ENCODE measurements around the gene ERG. TPM values are rescaled to one million over a fixed set of nuclear protein-coding genes. Genes with fewer than 3 reads are reported as not detected.

ERG gene
- total and polyA plus RNA-seq, 4 donors: 8.6 to 30.3 (median 21.0) TPM

GRCh38 chr21:38359835-38360234 lies 138.4 kb downstream of the ERG start:
- Histone ChIP-seq H3K9me3 (ENCODE audit: control insufficient read depth in 4 of 4, insufficient read depth in 3 of 4, low read length in 3 of 4) (peaks cover 0 to 2% (median 0%) of the 10 kb centered on the region in 4 donors), H3K4me3 (no peak overlapping the region), H3K9ac (ENCODE audit: insufficient read depth in 1 of 2, low read length in 2 of 2) (no peak overlapping the region), H3K4me1 (ENCODE audit: control insufficient read depth in 5 of 5, insufficient read depth in 5 of 5, low read length in 5 of 5) (peaks cover 0 to 5% (median 0%) of the 10 kb centered on the region in 5 donors), H3K36me3 (ENCODE audit: control insufficient read depth in 4 of 4, insufficient read depth in 4 of 4, low read length in 4 of 4) (no peaks in the 10 kb centered on the region), H3K27me3 (ENCODE audit: control insufficient read depth in 3 of 3, insufficient read depth in 3 of 3, low read length in 2 of 3) (no peaks in the 10 kb centered on the region), H3K27ac (ENCODE audit: low read depth in 1 of 2, low read length in 1 of 2) (no peak overlapping the region)
- no peak for TF ChIP-seq CTCF (IDR thresholded peaks at IDR 0.05; ENCODE audit: control extremely low read depth, extremely low read depth)
- ATAC-seq (ENCODE audit: insufficient read depth, low FRiP score) (no peak), DNase-seq (no peak)
- WGBS, 2 donors: 92% methylated on average over 7 of the region's 7 CpGs

GRCh38 chr21:38359090-38359489 lies 139.2 kb downstream of the ERG start:
- ATAC-seq (ENCODE audit: insufficient read depth, low FRiP score) (no peak), DNase-seq (no peak)
- H3K4me1 ChIP-seq (ENCODE audit: control insufficient read depth in 5 of 5, insufficient read depth in 5 of 5, low read length in 5 of 5): peaks cover 0 to 5% (median 0%) of the 10 kb centered on the region in 5 donors
- no peaks in the 10 kb centered on the region for H3K36me3 ChIP-seq (ENCODE audit: control insufficient read depth in 4 of 4, insufficient read depth in 4 of 4, low read length in 4 of 4)
- no peak overlapping the region for H3K27ac ChIP-seq (ENCODE audit: low read depth in 1 of 2, low read length in 1 of 2)
- 94% methylated on average over 5 of the region's 5 CpGs for WGBS, 2 donors
- no peaks in the 10 kb centered on the region for H3K27me3 ChIP-seq (ENCODE audit: control insufficient read depth in 3 of 3, insufficient read depth in 3 of 3, low read length in 2 of 3)
- no peak overlapping the region for H3K9ac ChIP-seq (ENCODE audit: insufficient read depth in 1 of 2, low read length in 2 of 2)
- peaks cover 0 to 2% (median 0%) of the 10 kb centered on the region in 4 donors for H3K9me3 ChIP-seq (ENCODE audit: control insufficient read depth in 4 of 4, insufficient read depth in 3 of 4, low read length in 3 of 4)
- H3K4me3 ChIP-seq: no peak overlapping the region
- no peak for TF ChIP-seq CTCF (IDR thresholded peaks at IDR 0.05; ENCODE audit: control extremely low read depth, extremely low read depth)

GRCh38 chr21:38358666-38359065 lies 139.6 kb downstream of the ERG start:
- TF ChIP-seq CTCF (IDR thresholded peaks at IDR 0.05; ENCODE audit: control extremely low read depth, extremely low read depth): no peak
- 92 to 95% methylated on average over 3 of the region's 3 CpGs for WGBS, 2 donors
- DNase-seq (no peak), ATAC-seq (ENCODE audit: insufficient read depth, low FRiP score) (no peak)
- H3K27ac ChIP-seq (ENCODE audit: low read depth in 1 of 2, low read length in 1 of 2): no peak overlapping the region
- H3K27me3 ChIP-seq (ENCODE audit: control insufficient read depth in 3 of 3, insufficient read depth in 3 of 3, low read length in 2 of 3): no peaks in the 10 kb centered on the region
- H3K4me3 ChIP-seq: no peak overlapping the region
- H3K9ac ChIP-seq (ENCODE audit: insufficient read depth in 1 of 2, low read length in 2 of 2): no peak overlapping the region
- no peaks in the 10 kb centered on the region for H3K36me3 ChIP-seq (ENCODE audit: control insufficient read depth in 4 of 4, insufficient read depth in 4 of 4, low read length in 4 of 4)
- peaks cover 0 to 5% (median 0%) of the 10 kb centered on the region in 5 donors for H3K4me1 ChIP-seq (ENCODE audit: control insufficient read depth in 5 of 5, insufficient read depth in 5 of 5, low read length in 5 of 5)
- peaks cover 0 to 2% (median 0%) of the 10 kb centered on the region in 4 donors for H3K9me3 ChIP-seq (ENCODE audit: control insufficient read depth in 4 of 4, insufficient read depth in 3 of 4, low read length in 3 of 4)

GRCh38 chr21:38358098-38358497 lies 140.2 kb downstream of the ERG start:
- WGBS, 2 donors: 95 to 100% methylated on average over 1 of the region's 1 CpG
- no peak for ATAC-seq (ENCODE audit: insufficient read depth, low FRiP score)

More at GRCh38 chr21:38358098-38358497, 140.2 kb downstream of the ERG start:
- H3K4me1 ChIP-seq (ENCODE audit: control insufficient read depth in 5 of 5, insufficient read depth in 5 of 5, low read length in 5 of 5): peaks cover 0 to 5% (median 0%) of the 10 kb centered on the region in 5 donors
- no peak overlapping the region for H3K4me3 ChIP-seq
- peaks cover 0 to 2% (median 0%) of the 10 kb centered on the region in 4 donors for H3K9me3 ChIP-seq (ENCODE audit: control insufficient read depth in 4 of 4, insufficient read depth in 3 of 4, low read length in 3 of 4)
- H3K36me3 ChIP-seq (ENCODE audit: control insufficient read depth in 4 of 4, insufficient read depth in 4 of 4, low read length in 4 of 4): no peaks in the 10 kb centered on the region
- no peak for DNase-seq
- TF ChIP-seq CTCF (IDR thresholded peaks at IDR 0.05; ENCODE audit: control extremely low read depth, extremely low read depth): no peak
- no peaks in the 10 kb centered on the region for H3K27me3 ChIP-seq (ENCODE audit: control insufficient read depth in 3 of 3, insufficient read depth in 3 of 3, low read length in 2 of 3)
- H3K27ac ChIP-seq (ENCODE audit: low read depth in 1 of 2, low read length in 1 of 2): no peak overlapping the region
- no peak overlapping the region for H3K9ac ChIP-seq (ENCODE audit: insufficient read depth in 1 of 2, low read length in 2 of 2)
